H9 (cell line): Measurements from ENCODE around the gene OAS3. TPM values are rescaled to one million over a fixed set of nuclear protein-coding genes. Genes with fewer than 3 reads are reported as not detected.

Experiments
- DNase-seq: peaks from one replicate; pipeline ENCODE4 v3.0.0-alpha.2; 2017
- H2AFZ ChIP-seq: one replicate; pipeline ENCODE4 v1.6.1; 2013; ENCODE audit warnings: mild to moderate bottlenecking, low read length, control low read depth, moderate library complexity
- H2AK5ac ChIP-seq: 2 replicates; pipeline ENCODE4 v1.6.1; 2013; ENCODE audit warnings: low read length, control low read depth, mixed read lengths; ENCODE audit not compliant: insufficient read length
- H2BK120ac ChIP-seq: one replicate; pipeline ENCODE4 v1.6.1; 2013; ENCODE audit warnings: low read depth, mild to moderate bottlenecking, low read length, control low read depth, inconsistent platforms; ENCODE audit not compliant: poor library complexity, severe bottlenecking
- H2BK12ac ChIP-seq: 2 replicates; pipeline ENCODE4 v1.6.1; 2013; ENCODE audit warnings: low read length, control low read depth, mixed read lengths, low read depth; ENCODE audit not compliant: insufficient read length
- H2BK15ac ChIP-seq: 2 replicates; pipeline ENCODE4 v1.6.1; 2013; ENCODE audit warnings: low read depth, low read length, control low read depth
- H2BK20ac ChIP-seq: one replicate; pipeline ENCODE4 v1.6.1; 2013; ENCODE audit warnings: low read depth, mild to moderate bottlenecking, low read length, control low read depth, inconsistent platforms; ENCODE audit not compliant: poor library complexity, severe bottlenecking
- H2BK5ac ChIP-seq: 2 replicates; pipeline ENCODE4 v1.6.1; 2013; ENCODE audit warnings: low read length, control low read depth, mixed read lengths; ENCODE audit not compliant: insufficient read length
- H3K14ac ChIP-seq: 2 replicates; pipeline ENCODE4 v1.6.1; 2013; ENCODE audit warnings: low read length, control low read depth; ENCODE audit not compliant: insufficient read depth
- H3K18ac ChIP-seq: 2 replicates; pipeline ENCODE4 v1.6.1; 2013; ENCODE audit warnings: low read depth, mild to moderate bottlenecking, mixed read lengths, low read length, control low read depth; ENCODE audit not compliant: insufficient read length
- H3K23ac ChIP-seq: 2 replicates; pipeline ENCODE4 v1.6.1; 2013; ENCODE audit warnings: low read length, control low read depth, mixed read lengths, low read depth; ENCODE audit not compliant: insufficient read length
- H3K23me2 ChIP-seq: 2 replicates; pipeline ENCODE4 v1.6.1; 2013; ENCODE audit warnings: low read depth, mild to moderate bottlenecking, mixed read lengths, low read length, control low read depth; ENCODE audit not compliant: insufficient read length, poor library complexity, severe bottlenecking
- H3K27ac ChIP-seq: 2 replicates; pipeline ENCODE4 v1.5.1; 2013; ENCODE audit warnings: low read length, control low read depth, mixed read lengths, low read depth; ENCODE audit not compliant: insufficient read length
- H3K27me3 ChIP-seq: 2 replicates; pipeline ENCODE4 v1.6.1; 2013; ENCODE audit warnings: low read length, control low read depth, inconsistent platforms; ENCODE audit not compliant: insufficient read depth
- H3K4ac ChIP-seq: 2 replicates; pipeline ENCODE4 v1.6.1; 2013; ENCODE audit warnings: low read depth, mild to moderate bottlenecking, control low read depth, inconsistent platforms, low read length, moderate library complexity
- H3K4me1 ChIP-seq: 2 replicates; pipeline ENCODE4 v1.6.1; 2013; ENCODE audit warnings: low read length, control low read depth, inconsistent platforms; ENCODE audit not compliant: insufficient read depth
- H3K4me2 ChIP-seq: 2 replicates; pipeline ENCODE4 v1.6.1; 2013; ENCODE audit warnings: low read length, control low read depth, mixed read lengths; ENCODE audit not compliant: insufficient read length, insufficient read depth
- H3K56ac ChIP-seq: 2 replicates; pipeline ENCODE4 v1.6.1; 2013; ENCODE audit warnings: low read depth, mild to moderate bottlenecking, mixed read lengths, low read length, control low read depth; ENCODE audit not compliant: insufficient read length
- H3K79me1 ChIP-seq: 2 replicates; pipeline ENCODE4 v1.6.1; 2013; ENCODE audit warnings: low read depth, mild to moderate bottlenecking, moderate library complexity, low read length, control low read depth, inconsistent platforms; ENCODE audit not compliant: insufficient read depth, poor library complexity, severe bottlenecking
- H3K79me2 ChIP-seq: 2 replicates; pipeline ENCODE4 v1.6.1; 2013; ENCODE audit warnings: low read length, control low read depth, inconsistent platforms; ENCODE audit not compliant: insufficient read depth
- H3K9ac ChIP-seq: 2 replicates; pipeline ENCODE4 v1.6.1; 2013; ENCODE audit warnings: low read length, control low read depth, mixed read lengths; ENCODE audit not compliant: insufficient read length; ENCODE audit errors: extremely low read depth
- H3K9me3 ChIP-seq: one replicate; pipeline ENCODE4 v1.6.1; 2013; ENCODE audit warnings: low read depth, low read length, inconsistent platforms; ENCODE audit not compliant: control insufficient read depth
- H3T11ph ChIP-seq: one replicate; pipeline ENCODE4 v1.6.1; 2013; ENCODE audit warnings: mild to moderate bottlenecking, low read length, control low read depth, inconsistent platforms
- H4K20me1 ChIP-seq: one replicate; pipeline ENCODE4 v1.6.1; 2013; ENCODE audit not compliant: control insufficient read depth, insufficient read length, insufficient read depth
- H4K5ac ChIP-seq: 2 replicates; pipeline ENCODE4 v1.6.1; 2013; ENCODE audit warnings: low read depth, mild to moderate bottlenecking, mixed read lengths, low read length, control low read depth; ENCODE audit not compliant: insufficient read length
- H4K8ac ChIP-seq: replicated peaks from 2 replicates; pipeline ENCODE4 v1.6.1; 2013; ENCODE audit warnings: low read length, control low read depth, mixed read lengths, low read depth; ENCODE audit not compliant: insufficient read length
- H4K91ac ChIP-seq: 2 replicates; pipeline ENCODE4 v1.6.1; 2013; ENCODE audit warnings: low read depth, mild to moderate bottlenecking, moderate library complexity, mixed read lengths, low read length, control low read depth; ENCODE audit not compliant: insufficient read length
- H3K27ac Mint-ChIP-seq, 3 experiments: 2 replicates in 2 of 3; 3 replicates in 1 of 3; pipeline ENCODE4 v1.8.0; 2020 to 2021; ENCODE audit warnings: mixed read lengths in 3 of 3, mild to moderate bottlenecking in 1 of 3, moderate library complexity in 1 of 3
- H3K27me3 Mint-ChIP-seq: 2 replicates; pipeline ENCODE4 v1.8.0; 2021; ENCODE audit warnings: low read depth, mild to moderate bottlenecking, moderate library complexity, mixed read lengths
- H3K36me3 Mint-ChIP-seq, 3 experiments: 2 replicates in 2 of 3; 3 replicates in 1 of 3; pipeline ENCODE4 v1.8.0; 2020 to 2021; ENCODE audit warnings: low read depth in 3 of 3, mixed read lengths in 3 of 3; ENCODE audit not compliant: insufficient read depth in 1 of 3
- H3K4me1 Mint-ChIP-seq, 2 experiments: 2 replicates each; pipeline ENCODE4 v1.8.0; 2020; ENCODE audit warnings: mixed read lengths in 2 of 2
- H3K4me3 Mint-ChIP-seq, 2 experiments: 2 replicates in 1 of 2; 3 replicates in 1 of 2; pipeline ENCODE4 v1.8.0; 2020 to 2021; ENCODE audit warnings: mild to moderate bottlenecking in 2 of 2, mixed read lengths in 2 of 2, moderate library complexity in 1 of 2
- H3K9me3 Mint-ChIP-seq, 2 experiments: 2 replicates in 1 of 2; 3 replicates in 1 of 2; pipeline ENCODE4 v1.8.0; 2020; ENCODE audit warnings: mild to moderate bottlenecking in 2 of 2, mixed read lengths in 2 of 2, moderate library complexity in 1 of 2
- CTCF ChIP-seq: fragments of 200-600 bp; sonication (generic); conservative IDR thresholded peaks from 3 replicates; pipeline ENCODE4 v1.8.0; 2021; ENCODE audit warnings: antibody characterized with exemption, mild to moderate bottlenecking
- WGBS: extraction: QIAGEN DNeasy Blood & Tissue Kit; methylation state at CpG from one replicate; pipeline ENCODE4 v1.1.7; 2013; ENCODE audit warnings: missing lambda C conversion rate, low lambda C conversion rate, mixed read lengths; ENCODE audit not compliant: insufficient read length; ENCODE audit errors: extremely low coverage; 5-methylcytosine and 5-hydroxymethylcytosine counted together
- total RNA-seq: library from RNA; stranded (reverse); gene quantifications from 2 replicates; pipeline ENCODE4 v1.2.1, GENCODE V29; 2021

OAS3 gene
- total RNA-seq, 1 experiment from 2014 or later, result 0.81 TPM

- H3K4me1 ChIP-seq, result no peaks in the 10 kb centered on the region
These were observed 2.0 kb upstream of the OAS3 start for GRCh38 chr12:112936264-112936663.

More at GRCh38 chr12:112936264-112936663, 2.0 kb upstream of the OAS3 start:
- no CpG with 5 or more reads among the region's 1 CpG for WGBS
- Histone ChIP-seq H4K5ac (no peak overlapping the region), H3K79me2 (no peaks in the 10 kb centered on the region), H3K79me1 (no peaks in the 10 kb centered on the region), H4K8ac (no peak overlapping the region), H3K4ac (no peak overlapping the region), H3K27me3 (no peaks in the 10 kb centered on the region; the same call in 1 of the 2 replicates), H2AFZ (no peak overlapping the region), H2BK5ac (no peak overlapping the region), H3K4me2 (no peak overlapping the region), H3K18ac (no peak overlapping the region), H4K20me1 (no peaks in the 10 kb centered on the region), H3K9me3 (no peaks in the 10 kb centered on the region), H2BK120ac (no peak overlapping the region), H3K23me2 (peaks cover 8% of the 10 kb centered on the region), H3K56ac (no peak overlapping the region), H3K9ac (no peak overlapping the region), H3K14ac (no peak overlapping the region), H2BK20ac (no peak overlapping the region), H3K27ac (no peak overlapping the region), H2BK12ac (no peak overlapping the region), H3K23ac (no peak overlapping the region), H2BK15ac (no peak overlapping the region), H2AK5ac (no peak overlapping the region), H4K91ac (no peak overlapping the region), H3T11ph (no peak overlapping the region)
- no peaks in the 10 kb centered on the region for H3K36me3 Mint-ChIP-seq
- H3K4me1 Mint-ChIP-seq, result peaks cover 17 to 32% of the 10 kb centered on the region in 2 experiments
- H3K9me3 Mint-ChIP-seq, result no peaks in the 10 kb centered on the region; a peak in 1 of 5 replicates
- no peak overlapping the region for H3K27ac Mint-ChIP-seq
- peaks cover 32% of the 10 kb centered on the region for H3K27me3 Mint-ChIP-seq
- no peak for TF ChIP-seq CTCF
- DNase-seq, result no peak
- no peak overlapping the region for H3K4me3 Mint-ChIP-seq
